Measurements from ENCODE around the gene AGBL1.
A peak's percentile ranks its signal among the peaks of the same experiment; 100 is the strongest.
"Not testable (repeated sequence)": the region's sequence is repeated elsewhere in the genome, so short reads cannot be mapped to it uniquely, and the experiment has no call there.

Gene AGBL1

GRCh38 chr15:86413191-86413590 lies 333.5 kb downstream of the AGBL1 start:
- DNase-seq, result no peak

DNA sequence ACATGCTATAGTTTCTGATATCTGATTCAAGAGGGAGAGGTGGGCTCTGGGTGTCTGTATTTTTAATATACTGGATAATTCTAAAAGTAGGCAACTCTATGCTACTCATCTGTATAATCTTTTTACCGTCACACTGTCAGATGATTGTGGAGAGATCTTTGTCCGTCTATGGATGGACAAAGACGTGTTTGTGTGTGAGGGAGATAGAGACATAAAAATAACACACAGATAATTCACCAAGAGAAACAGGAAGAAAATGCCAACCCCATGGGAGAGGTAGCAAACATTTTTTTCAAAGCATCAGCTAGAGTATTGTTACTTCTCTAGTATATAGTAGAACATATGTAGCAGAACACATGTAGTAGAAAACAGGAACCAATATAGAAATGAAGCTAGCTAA lies 346.1 kb downstream of the AGBL1 start:
- no peak for DNase-seq

GRCh38 chr15:86432861-86433260 lies 353.2 kb downstream of the AGBL1 start:
- no peak for DNase-seq

- DNase-seq, result no peak
Observed at GRCh38 chr15:86433983-86434382, 354.3 kb downstream of the AGBL1 start.

DNA sequence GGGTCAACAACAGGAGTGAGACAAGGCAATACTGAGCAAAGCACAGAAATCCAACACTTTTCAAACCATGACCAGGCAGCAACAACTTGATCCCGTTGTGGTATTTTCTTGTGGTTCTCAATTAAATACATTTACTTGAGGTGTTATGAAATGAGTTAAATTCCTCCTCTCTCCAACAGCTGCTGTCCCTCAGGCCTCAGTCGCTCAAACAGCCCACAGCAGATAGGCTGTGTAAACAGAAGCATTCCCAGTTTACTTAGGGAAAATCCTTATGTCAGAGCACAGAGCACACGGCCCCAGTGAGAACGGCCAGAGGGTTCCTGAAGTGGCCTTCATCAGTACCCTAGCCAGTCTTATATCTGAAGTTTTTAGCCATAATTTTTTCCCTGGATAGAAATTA lies 359.9 kb downstream of the AGBL1 start:
- no peak for DNase-seq

DNA sequence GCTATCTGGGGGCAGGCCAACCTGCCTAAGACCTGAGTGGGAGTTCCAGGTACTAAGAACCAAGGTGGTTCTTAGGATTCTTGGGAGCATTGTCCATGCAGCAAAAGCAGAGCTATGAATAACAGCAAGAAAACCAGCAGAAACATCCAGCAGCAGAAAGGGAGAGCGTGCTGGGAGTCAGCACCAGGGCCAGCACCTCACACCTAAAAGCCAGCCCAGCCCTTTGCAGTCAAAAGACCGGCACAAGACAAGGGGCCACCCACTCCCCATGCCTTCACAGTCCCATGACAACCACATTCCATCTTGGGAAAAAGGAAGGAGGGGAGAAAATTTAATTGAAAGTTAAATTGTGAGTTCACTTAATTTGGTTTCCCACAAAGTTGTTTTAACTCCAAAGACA lies 364.9 kb downstream of the AGBL1 start:
- DNase-seq, result no peak

GRCh38 chr15:86445579-86446252 lies 366.0 kb downstream of the AGBL1 start:
- peak; percentile 41 for DNase-seq

DNA sequence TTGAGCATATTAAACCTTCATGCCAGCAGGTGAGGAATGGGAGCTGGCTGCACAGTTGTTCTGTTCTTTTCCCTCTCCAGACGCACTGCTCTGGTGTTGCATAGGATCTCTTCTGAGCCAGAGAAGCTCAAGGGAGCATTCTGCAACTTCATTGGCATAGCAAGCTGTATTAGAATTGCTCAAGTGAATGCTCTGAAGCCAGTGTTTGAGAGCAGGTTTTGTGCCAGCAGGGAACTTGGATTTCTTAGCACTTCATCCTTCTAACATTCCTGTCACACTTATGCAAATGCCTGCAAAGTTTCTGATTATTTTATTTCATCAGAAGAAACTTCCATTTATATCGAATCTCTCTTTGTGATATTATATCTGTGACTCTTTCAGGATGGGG lies 366.6 kb downstream of the AGBL1 start:
- no peak for DNase-seq

DNA sequence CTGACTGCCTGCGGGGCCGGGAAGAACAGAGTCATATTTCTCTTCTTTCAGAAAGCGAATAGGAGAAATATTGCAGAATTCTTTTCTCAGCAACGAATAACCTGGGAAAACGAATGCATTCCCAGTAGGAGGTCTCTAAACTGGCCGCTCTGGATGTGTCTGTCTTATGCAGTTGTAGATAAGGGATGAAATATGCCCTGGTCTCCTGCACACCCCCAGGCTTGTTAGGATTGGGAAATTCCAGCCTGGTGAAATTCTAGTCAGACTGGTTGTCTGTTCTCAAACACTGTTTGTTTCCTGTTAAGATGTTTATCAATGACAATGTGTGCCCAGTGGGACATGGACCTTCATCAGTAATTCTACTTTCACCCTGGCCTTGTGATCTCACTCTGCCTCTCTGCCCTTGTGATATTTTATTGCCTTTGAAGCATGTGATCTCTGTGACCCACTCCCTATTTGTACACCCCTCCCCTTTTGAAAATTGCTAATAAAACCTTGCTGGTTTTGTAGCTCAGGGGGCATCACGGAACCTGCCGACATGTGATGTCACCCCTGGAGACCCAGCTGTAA lies 385.9 kb downstream of the AGBL1 start:
- DNase-seq, result not testable (repeated sequence)

GRCh38 chr15:86481720-86482119 lies 402.0 kb downstream of the AGBL1 start:
- no peak for DNase-seq

DNA sequence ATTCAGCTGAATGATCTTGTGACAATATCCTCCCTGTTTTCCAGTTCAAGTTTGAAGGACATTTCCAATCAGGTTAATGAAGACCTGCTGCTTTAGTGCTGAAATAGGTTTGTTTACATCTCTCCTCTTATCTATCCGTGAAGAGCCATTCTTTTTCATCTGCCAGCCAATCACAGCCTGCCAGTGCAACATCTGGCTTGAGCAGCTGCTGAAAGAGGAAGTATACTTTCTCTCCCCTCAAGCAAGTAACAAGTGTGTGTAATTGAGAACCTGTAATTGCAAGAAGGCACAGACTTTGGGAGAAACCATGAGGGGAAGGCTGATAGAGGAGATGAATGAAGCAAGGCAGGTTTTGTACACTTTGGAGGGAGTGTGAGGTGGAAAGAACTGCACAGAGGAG lies 404.3 kb downstream of the AGBL1 start:
- DNase-seq, result no peak

DNA sequence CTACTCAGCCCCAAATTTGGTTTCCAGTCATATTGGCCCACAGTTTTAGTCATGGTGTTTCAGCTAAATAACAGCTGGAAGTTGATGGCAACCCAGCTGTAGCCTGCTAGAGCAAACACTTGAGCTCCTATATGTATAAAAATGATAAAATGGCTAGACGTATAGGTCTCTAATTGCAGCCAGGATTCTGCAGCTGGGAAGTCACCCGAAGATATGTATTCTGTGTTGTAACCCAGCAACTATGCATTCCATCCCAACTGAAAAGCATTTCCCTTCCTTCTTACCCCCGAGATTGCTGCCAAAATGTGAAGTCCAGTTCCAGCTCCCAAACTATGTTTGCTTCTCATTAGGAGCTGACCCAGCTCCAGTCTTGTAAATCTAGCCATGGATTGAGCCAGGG lies 408.4 kb downstream of the AGBL1 start:
- no peak for DNase-seq

DNA sequence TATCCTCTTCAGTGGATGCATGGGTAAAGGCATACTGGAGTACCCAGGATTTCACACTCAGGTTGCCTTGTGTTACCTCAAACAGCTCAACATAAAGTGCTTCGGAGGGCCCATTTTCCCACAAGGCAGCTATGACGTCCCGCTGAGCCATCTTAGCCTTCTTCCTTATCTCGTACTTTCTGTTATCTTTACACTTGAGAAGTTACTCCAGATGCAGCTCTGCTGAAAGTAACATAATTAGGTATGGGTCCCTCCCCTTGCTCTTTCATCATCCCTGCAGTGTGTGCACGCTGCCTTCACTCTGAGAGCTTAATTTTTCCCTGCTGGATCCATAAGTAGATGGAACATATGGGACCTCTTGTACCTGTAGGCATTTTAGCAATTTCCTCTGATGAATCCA lies 410.3 kb downstream of the AGBL1 start:
- no peak for DNase-seq

GRCh38 chr15:86491118-86491517 lies 411.4 kb downstream of the AGBL1 start:
- no peak for DNase-seq

GRCh38 chr15:86493884-86494283 lies 414.2 kb downstream of the AGBL1 start:
- no peak for DNase-seq

- DNase-seq, result no peak
Observed at GRCh38 chr15:86494475-86494874, 414.8 kb downstream of the AGBL1 start.

DNA sequence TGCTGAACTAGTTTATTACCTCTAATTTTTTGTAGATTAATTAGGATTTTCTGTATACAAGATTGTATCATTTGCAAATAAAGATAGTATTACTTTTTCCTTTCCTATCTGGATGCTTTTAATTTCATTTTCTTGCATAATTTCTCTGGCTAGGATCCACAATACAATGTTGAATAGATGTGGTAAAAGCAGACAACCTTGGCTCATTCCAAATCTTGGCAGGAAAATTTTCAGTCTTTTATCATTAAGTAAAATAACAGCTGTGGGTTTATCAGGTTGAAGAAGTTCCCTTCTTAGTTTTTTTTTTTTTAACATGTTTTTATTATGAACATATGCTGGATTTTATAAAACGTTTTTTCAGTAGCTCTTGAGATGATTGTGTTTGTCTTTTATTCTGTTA lies 422.6 kb downstream of the AGBL1 start:
- DNase-seq, result no peak

- no peak for DNase-seq
Observed at GRCh38 chr15:86505951-86506350, 426.3 kb downstream of the AGBL1 start.

DNA sequence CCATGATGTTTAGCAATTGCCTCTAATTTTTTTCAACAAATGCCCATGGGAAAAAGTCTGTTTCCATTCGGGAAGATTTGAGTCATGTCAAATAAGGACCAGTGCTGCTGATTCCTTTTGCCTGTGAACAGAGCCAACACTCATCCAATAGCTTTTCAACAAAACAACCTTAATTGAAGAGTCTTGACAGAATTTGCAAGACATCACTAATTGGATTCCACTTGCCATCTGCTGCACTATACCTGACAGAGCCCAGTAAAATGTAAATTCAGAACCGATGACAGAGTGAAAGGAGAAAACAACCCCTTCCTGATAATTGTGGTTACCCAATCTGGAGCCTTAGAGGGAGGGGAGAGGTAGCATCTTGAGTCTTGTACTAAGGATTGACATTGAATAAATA lies 426.7 kb downstream of the AGBL1 start:
- DNase-seq, result peak; percentile 10

DNA sequence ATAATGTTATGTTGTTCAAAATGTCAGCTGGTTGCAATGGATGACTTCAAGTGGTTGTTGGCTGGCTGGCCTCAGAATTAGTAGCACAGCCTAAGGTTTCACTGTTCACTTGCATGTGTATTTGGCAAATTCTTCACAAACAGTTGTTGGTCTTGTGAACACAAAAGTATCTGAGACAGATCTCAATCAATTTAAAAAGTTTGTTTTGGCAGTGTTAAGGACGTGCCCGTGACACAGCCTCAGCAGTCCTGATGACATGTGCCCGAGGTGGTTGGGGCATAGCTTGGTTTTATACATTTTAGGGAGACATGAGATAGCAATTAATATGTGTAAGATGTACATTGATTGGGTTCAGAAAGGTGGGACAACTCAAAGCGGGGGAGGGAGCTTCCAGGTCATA lies 436.0 kb downstream of the AGBL1 start:
- DNase-seq, result no peak

DNA sequence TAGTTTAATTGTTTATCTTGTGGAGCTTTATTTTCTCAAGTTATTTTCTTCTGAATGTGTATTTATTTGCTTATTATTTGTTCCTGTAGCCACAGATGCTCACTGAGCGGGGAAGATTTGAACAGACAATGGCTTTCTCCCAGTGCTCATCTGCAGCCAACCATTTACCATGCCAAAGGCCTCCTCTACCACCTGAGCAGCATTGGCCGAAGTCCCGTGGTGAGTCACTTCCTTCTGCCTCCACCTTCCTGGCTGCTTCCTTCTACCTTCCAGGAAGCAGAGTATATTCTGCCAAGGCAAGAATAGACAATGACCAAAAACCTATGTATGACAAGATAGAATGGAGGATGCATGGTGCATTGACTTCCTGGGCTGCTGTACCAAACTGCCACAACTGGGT lies 443.1 kb downstream of the AGBL1 start:
- no peak for DNase-seq

DNA sequence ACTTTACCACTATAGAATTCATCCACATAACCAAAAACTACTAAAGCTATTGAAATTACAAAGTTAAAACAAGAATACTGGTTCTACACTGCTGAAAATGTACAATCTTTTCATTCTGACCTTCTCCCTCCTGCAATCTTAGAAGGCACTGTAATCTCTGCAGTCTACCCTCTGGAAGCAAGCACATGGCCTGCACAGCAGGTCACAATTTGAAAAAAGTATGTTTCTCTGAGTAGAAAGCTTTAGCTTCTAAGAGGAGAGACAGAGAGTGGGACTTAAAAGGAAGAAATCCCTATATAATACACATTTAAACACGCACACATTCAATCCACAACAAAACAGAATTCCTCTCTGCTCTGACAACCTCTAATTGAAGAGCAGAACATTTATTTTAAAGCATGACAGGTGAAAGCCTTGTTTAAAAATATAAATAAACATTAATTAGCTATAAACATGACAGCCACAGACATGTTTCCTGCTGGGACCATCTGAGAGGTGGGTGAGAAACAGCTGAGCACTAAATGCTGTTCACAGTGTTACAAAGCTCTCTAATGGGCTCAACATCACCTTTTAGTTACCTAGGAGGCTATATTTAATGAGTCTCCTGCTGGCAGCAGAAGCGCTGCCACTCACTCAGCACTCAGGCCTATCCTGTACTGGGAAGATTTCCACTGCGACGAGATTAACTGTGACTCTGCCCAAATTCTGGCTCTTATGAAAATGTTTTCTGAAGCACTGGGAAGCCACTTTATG lies 447.4 kb downstream of the AGBL1 start:
- DNase-seq, result no peak

GRCh38 chr15:86528094-86528493 lies 448.4 kb downstream of the AGBL1 start:
- not testable (repeated sequence) for DNase-seq

DNA sequence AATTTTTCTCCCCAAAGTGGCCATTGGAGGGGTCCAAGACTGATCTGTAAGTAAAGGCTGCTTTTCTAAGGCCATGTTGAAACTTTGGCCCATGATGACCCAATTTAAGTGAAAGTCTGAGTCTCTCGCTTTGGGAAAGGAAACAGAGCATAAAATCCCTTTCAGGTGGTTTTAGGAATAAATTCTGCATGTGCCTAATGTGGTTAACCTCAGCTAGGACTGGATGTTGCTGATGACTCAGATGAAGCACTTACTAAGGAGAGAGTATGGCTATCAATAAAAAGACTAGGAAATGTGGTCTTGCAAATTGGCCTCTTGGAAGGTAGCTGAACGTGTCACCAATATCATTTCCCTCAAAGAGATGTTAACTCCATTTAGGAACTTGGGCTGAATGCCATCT lies 458.5 kb downstream of the AGBL1 start:
- DNase-seq, result no peak
